ENCODE measurements around the gene SOCS3.
A peak's percentile ranks its signal among the peaks of the same experiment; 100 is the strongest.
"Not testable (repeated sequence)": the region's sequence is repeated elsewhere in the genome, so short reads cannot be mapped to it uniquely, and the experiment has no call there.

SOCS3 gene

GRCh38 chr17:78325076-78325687 lies 34.7 kb downstream of the SOCS3 start:
- DNase-seq, result no peak

GRCh38 chr17:78324391-78325075 lies 35.3 kb downstream of the SOCS3 start:
- DNase-seq, result no peak

GRCh38 chr17:78323826-78324390 lies 36.0 kb downstream of the SOCS3 start:
- DNase-seq, result no peak

GRCh38 chr17:78322858-78323455 lies 36.9 kb downstream of the SOCS3 start:
- DNase-seq, result no peak

GRCh38 chr17:78322327-78322857 lies 37.5 kb downstream of the SOCS3 start:
- DNase-seq, result no peak

- no peak for DNase-seq
Observed at GRCh38 chr17:78318843-78319242, 41.0 kb downstream of the SOCS3 start.

GRCh38 chr17:78318407-78318806 lies 41.5 kb downstream of the SOCS3 start:
- no peak for DNase-seq

GRCh38 chr17:78317794-78318400 lies 42.0 kb downstream of the SOCS3 start:
- no peak for DNase-seq

GRCh38 chr17:78316867-78317789 lies 42.7 kb downstream of the SOCS3 start:
- no peak for DNase-seq

- DNase-seq, result no peak
Observed at GRCh38 chr17:78316115-78316866, 43.6 kb downstream of the SOCS3 start.

GRCh38 chr17:78315355-78316114 lies 44.3 kb downstream of the SOCS3 start:
- DNase-seq, result peak; percentile 83

- DNase-seq, result no peak
Observed at GRCh38 chr17:78314683-78315354, 45.1 kb downstream of the SOCS3 start.

GRCh38 chr17:78313735-78314648 lies 45.9 kb downstream of the SOCS3 start:
- peak; percentile 73 for DNase-seq

GRCh38 chr17:78309659-78310255 lies 50.1 kb downstream of the SOCS3 start:
- DNase-seq, result not testable (repeated sequence)

- DNase-seq, result no peak
Observed at GRCh38 chr17:78307887-78308638, 51.8 kb downstream of the SOCS3 start.

- DNase-seq, result no peak
Observed at GRCh38 chr17:78306913-78307312, 53.0 kb downstream of the SOCS3 start.

Data from NCI-H226 (cell line).